ENCODE measurements around the gene RASSF1. TPM values are rescaled to one million over a fixed set of nuclear protein-coding genes. Genes with fewer than 3 reads are reported as not detected.

The RASSF1 gene
- total RNA-seq, 1 donor from 2014 or later: 20.6 TPM

GRCh38 chr3:50302095-50303012, 38.3 kb downstream of the RASSF1 start:
- DNase-seq (ENCODE audit: low read depth in 2 of 2): no peak

- DNase-seq (ENCODE audit: low read depth in 2 of 2): no peak
Measured at GRCh38 chr3:50300681-50301254, 39.9 kb downstream of the RASSF1 start.

- DNase-seq (ENCODE audit: low read depth in 2 of 2): peak; percentile 48 to 73
Measured at GRCh38 chr3:50299929-50300680, 40.5 kb downstream of the RASSF1 start.

- no peak for DNase-seq (ENCODE audit: low read depth in 2 of 2)
Measured at GRCh38 chr3:50299638-50299928, 41.1 kb downstream of the RASSF1 start.

- DNase-seq (ENCODE audit: low read depth in 2 of 2): peak; percentile 100
Measured at GRCh38 chr3:50298836-50299637, 41.6 kb downstream of the RASSF1 start, which contains the start of the genes HYAL3 and NAA80. Gene HYAL3 (minus strand): TSS chr3:50299405. CDS start chr3:50295602, 3,803 bp downstream. Gene NAA80 (minus strand): TSS chr3:50299405. CDS start chr3:50297463, 1,942 bp downstream.

GRCh38 chr3:50297896-50298725, 42.5 kb downstream of the RASSF1 start:
- DNase-seq (ENCODE audit: low read depth in 2 of 2): no peak

GRCh38 chr3:50297384-50297775, 43.3 kb downstream of the RASSF1 start:
- DNase-seq (ENCODE audit: low read depth in 2 of 2): no peak

GRCh38 chr3:50296721-50297383, 43.8 kb downstream of the RASSF1 start:
- DNase-seq (ENCODE audit: low read depth in 2 of 2): no peak

- DNase-seq (ENCODE audit: low read depth in 2 of 2): no peak
Measured at GRCh38 chr3:50295553-50296431, 44.8 kb downstream of the RASSF1 start.

GRCh38 chr3:50294492-50295403, 45.9 kb downstream of the RASSF1 start:
- no peak for DNase-seq (ENCODE audit: low read depth in 2 of 2)

GRCh38 chr3:50294089-50294488, 46.5 kb downstream of the RASSF1 start:
- no peak for DNase-seq (ENCODE audit: low read depth in 2 of 2)

GRCh38 chr3:50293079-50293801, 47.4 kb downstream of the RASSF1 start:
- no peak for DNase-seq (ENCODE audit: low read depth in 2 of 2)

- peak; percentile 98 for DNase-seq (ENCODE audit: low read depth in 2 of 2)
Measured at GRCh38 chr3:50292159-50293078, 48.2 kb downstream of the RASSF1 start, which contains the start of gene IFRD2. Gene IFRD2 (minus strand): TSS chr3:50292429. CDS start chr3:50292274, 155 bp downstream.

GRCh38 chr3:50290161-50290641, 50.4 kb downstream of the RASSF1 start:
- DNase-seq (ENCODE audit: low read depth in 2 of 2): no peak

GRCh38 chr3:50289130-50289529, 51.5 kb downstream of the RASSF1 start:
- no peak for DNase-seq (ENCODE audit: low read depth in 2 of 2)

All from lung microvascular endothelial cell (primary cell).